ENCODE measurements around the gene LEF1.
A peak's percentile ranks its signal among the peaks of the same experiment; 100 is the strongest.

LEF1 gene

GRCh38 chr4:108173599-108174057 is 4.9 kb upstream of the LEF1 start:
- no peak for DNase-seq

- DNase-seq: peak; percentile 83
Measured at GRCh38 chr4:108172753-108173598, 4.2 kb upstream of the LEF1 start.

GRCh38 chr4:108172231-108172752 is 3.6 kb upstream of the LEF1 start:
- no peak for DNase-seq

GRCh38 chr4:108171339-108172230 is 2.9 kb upstream of the LEF1 start:
- peak; percentile 71 for DNase-seq

GRCh38 chr4:108170631-108171338 is 2.1 kb upstream of the LEF1 start:
- no peak for DNase-seq

- DNase-seq: no peak
Measured at GRCh38 chr4:108169664-108170063, 932 bp upstream of the LEF1 start.

GRCh38 chr4:108168160-108168670 is 517 bp downstream of the LEF1 start:
- peak; percentile 48 for DNase-seq

- DNase-seq: peak; percentile 51
Measured at GRCh38 chr4:108166441-108167315, 2.1 kb downstream of the LEF1 start.

- DNase-seq: no peak
Measured at GRCh38 chr4:108166038-108166437, 2.7 kb downstream of the LEF1 start.

GRCh38 chr4:108165586-108165985 is 3.1 kb downstream of the LEF1 start:
- no peak for DNase-seq

GRCh38 chr4:108163351-108163750 is 5.4 kb downstream of the LEF1 start:
- DNase-seq: no peak

GRCh38 chr4:108160741-108161352 is 7.9 kb downstream of the LEF1 start:
- no peak for DNase-seq

- DNase-seq: no peak
Measured at GRCh38 chr4:108159845-108160244, 8.9 kb downstream of the LEF1 start.

GRCh38 chr4:108157655-108158054 is 11.1 kb downstream of the LEF1 start:
- DNase-seq: no peak

- no peak for DNase-seq
Measured at GRCh38 chr4:108156391-108156790, 12.3 kb downstream of the LEF1 start.

GRCh38 chr4:108155373-108155772 is 13.4 kb downstream of the LEF1 start:
- no peak for DNase-seq

GRCh38 chr4:108152980-108153379 is 15.8 kb downstream of the LEF1 start:
- no peak for DNase-seq

GRCh38 chr4:108149588-108150380 is 18.9 kb downstream of the LEF1 start:
- no peak for DNase-seq

- DNase-seq: no peak
Measured at GRCh38 chr4:108148316-108148715, 20.4 kb downstream of the LEF1 start.

GRCh38 chr4:108146819-108147218 is 21.9 kb downstream of the LEF1 start:
- DNase-seq: no peak

Data from left hindlimb (tissue), 1 donor.